ENCODE data around the gene KNSTRN.

The KNSTRN gene

DNA sequence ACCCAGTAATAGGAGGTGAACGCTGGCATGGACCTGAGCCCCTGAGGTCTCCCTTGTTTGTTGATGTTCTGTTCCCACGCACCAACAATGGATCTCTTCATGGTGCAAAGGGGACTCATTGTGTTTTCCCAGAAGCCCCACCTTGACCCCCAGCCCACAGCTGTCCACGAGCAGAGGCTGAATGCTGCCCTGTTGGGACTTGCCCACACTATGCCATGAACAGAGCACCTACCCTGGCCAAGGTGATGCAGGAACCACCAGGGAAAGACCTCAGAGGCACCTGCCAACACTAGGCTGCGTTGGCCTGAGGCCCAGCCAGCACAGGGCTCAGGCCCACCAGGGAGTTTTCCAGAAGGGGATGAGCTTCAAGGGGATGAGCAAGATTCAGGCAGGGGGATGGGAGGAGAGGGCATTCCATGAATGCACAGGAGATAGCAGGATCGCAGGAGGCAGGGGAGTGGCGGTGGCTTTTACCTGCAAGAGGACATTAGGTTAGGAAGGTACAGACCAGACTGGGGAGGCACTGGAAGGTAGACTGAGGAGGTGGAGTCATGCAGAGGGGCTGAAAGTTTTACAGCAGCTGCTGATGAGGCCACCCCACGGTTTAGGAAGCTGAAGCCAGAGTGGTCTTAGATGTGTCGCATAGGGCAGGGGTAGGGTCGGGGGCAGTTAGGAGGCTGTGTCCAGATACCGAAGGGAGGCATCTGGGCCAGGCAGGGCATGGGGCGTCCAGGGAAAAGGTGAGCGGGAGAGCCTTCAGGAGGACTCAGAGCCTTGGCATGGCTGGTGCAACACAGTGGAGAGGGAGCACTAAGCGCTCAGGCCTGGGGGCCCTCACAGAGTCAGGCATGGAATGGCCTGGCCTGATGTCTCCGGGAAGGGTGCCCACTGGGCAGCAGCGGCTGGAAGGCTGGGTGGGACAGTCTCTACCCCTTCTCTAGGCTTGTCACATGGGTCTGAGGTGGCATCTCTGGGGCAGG lies 35.7 kb upstream of the KNSTRN start:
- no peak for DNase-seq

- no peak for DNase-seq
Measured at GRCh38 chr15:40347559-40348473, 34.7 kb upstream of the KNSTRN start.

DNA sequence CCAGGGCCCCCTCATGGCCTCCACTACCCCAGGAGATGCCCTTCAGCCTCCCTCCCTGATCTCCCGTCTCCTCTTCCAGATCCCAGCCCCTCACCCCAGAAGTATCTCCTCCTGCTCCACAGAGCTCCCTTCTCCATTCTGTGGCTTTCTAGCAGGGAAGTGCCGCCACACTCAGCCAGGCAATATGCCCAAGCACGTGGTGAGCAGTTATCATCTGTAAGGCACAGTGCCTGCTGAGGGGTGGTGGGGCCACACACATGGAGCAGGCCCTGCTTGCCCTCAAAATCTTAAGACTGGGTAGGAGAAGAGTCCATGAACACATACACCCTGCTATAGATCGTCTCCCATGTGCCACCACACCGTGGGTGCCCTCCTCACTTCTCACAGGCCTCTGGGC lies 34.0 kb upstream of the KNSTRN start:
- DNase-seq: no peak

DNA sequence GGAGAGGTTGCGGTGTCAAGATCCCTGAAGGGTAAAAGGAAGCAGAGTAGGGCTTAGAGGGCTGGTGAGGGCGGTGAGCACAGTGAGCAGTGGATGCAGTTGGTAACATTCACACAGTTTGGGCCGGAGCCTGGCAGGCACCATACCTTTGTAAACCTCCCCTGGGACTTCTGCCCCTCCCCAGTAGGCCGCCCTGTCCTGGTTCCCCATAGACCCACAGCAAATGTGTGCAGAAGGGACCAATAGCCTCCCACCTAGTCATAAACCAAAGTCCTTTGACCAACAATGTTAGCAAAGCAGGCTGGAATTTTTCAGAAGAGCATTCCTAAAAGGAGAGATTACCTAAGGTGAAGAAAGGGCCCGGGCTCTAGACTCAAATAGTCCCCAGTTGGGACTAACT lies 33.4 kb upstream of the KNSTRN start:
- DNase-seq: no peak

DNA sequence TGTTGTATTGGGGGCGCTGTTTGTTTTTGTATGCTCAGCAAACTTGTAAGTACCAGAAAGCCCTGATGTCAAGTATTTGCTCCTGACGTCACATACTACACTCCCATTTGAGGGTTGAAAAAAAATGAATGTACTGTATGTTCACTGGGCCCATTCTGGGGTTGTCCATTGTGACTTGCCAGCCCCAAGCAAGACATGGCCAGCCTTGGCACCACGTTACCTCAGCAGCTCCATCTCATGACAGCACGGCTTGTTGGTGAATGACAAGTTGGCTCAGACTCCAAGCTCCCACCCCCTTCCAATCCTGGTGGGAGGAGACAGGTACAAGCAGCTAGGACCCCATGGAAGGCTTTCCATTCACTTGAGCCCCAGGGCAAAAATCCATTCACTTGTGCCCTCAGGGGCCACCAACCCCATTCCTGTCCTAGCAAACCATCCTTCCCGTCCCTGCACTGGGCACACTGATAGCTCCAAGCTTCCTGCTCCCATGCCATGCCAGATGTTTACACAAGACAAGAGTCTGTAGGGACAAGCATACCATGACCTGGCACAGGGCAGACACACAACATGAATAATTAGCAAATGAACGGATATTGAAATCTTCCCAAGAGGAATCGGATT lies 30.1 kb upstream of the KNSTRN start:
- DNase-seq: no peak

DNA sequence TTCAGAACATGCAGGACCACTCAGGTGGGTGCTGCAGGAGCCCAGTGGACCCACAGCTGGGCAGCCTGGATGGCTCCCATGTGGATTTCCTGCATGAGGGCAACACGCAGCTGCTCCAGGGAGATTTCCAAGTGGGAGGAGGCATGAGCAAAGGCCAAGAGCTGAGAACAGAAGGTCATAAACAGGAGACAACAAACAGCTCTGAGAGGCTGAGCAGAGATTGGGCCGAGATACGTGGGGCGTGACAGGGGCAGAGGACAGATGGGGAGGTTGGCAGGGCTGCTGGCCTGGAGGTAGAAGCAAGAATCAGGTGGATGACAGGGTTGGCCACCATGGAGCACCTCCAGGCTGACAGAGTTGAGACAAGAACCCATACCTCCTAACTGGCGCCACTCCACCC lies 28.8 kb upstream of the KNSTRN start:
- no peak for DNase-seq

GRCh38 chr15:40354408-40355171 lies 27.9 kb upstream of the KNSTRN start:
- DNase-seq: no peak

- no peak for DNase-seq
Measured at GRCh38 chr15:40355976-40356585, 26.4 kb upstream of the KNSTRN start.

DNA sequence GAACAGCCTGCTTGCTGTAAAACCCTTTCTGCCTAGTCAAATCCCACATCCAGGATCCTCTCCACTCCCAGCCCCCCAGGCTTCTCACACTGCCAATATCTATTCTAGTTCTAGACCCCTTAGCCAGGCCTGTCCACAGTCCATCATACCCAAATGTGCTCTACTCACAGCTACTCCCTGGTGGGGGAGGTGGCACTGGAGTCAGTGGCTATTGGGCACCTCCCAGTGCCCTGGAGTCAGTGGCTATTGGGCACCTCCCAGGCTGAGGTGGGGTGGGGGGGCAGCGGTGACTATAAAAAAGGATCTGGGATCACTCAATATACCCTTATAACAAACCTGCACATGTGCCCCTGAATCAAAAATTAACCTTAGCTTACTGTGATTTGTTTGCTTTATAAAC lies 25.3 kb upstream of the KNSTRN start:
- no peak for DNase-seq

- peak; percentile 82 for DNase-seq
Measured at GRCh38 chr15:40357723-40358470, 24.6 kb upstream of the KNSTRN start, which contains the start of gene DISP2. DISP2 (plus strand) TSS chr15:40358219; CDS start chr15:40358322, 103 bp downstream.

- no peak for DNase-seq
Measured at GRCh38 chr15:40358471-40359353, 23.8 kb upstream of the KNSTRN start.

- DNase-seq: no peak
Measured at GRCh38 chr15:40360015-40360414, 22.5 kb upstream of the KNSTRN start.

DNA sequence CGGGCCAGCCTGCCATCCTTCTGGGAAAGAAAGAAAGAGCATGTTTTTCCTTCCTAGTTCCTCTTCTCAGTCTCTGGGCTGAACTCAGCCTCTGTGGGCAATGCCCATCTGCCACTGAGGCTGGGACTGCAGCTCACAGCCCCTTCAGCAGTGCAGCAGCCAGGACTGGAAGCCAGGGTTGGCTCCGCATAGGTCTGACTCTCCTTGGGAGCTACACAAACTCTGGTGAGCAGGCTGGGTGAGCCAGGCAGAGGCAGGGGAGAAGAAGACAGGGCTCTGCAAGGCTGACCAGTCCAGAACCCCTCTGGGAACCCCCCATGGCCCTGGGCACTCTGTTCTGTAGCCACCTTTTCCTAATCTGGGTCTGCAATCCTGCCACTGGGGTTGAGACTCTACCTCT lies 20.9 kb upstream of the KNSTRN start:
- DNase-seq: no peak

GRCh38 chr15:40363611-40364010 lies 18.9 kb upstream of the KNSTRN start:
- no peak for DNase-seq

DNA sequence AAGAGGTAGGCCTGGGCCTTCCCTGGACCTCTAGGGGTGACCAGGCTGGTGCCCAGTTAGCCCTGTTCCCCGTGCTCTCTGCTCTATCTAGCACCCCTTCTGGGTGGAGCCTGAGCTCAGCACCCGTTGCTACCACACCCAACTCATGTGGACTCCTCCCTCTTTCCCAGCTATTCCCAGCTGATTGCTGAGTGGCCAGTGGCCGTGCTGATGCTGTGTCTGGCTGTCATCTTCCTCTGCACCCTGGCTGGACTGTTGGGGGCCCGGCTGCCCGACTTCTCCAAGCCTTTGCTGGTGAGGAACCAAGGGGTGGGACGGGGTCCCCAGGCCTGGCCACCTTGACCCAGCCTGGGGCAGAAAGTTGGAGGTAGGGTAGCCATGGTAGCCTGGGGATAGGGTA lies 18.3 kb upstream of the KNSTRN start:
- no peak for DNase-seq

DNA sequence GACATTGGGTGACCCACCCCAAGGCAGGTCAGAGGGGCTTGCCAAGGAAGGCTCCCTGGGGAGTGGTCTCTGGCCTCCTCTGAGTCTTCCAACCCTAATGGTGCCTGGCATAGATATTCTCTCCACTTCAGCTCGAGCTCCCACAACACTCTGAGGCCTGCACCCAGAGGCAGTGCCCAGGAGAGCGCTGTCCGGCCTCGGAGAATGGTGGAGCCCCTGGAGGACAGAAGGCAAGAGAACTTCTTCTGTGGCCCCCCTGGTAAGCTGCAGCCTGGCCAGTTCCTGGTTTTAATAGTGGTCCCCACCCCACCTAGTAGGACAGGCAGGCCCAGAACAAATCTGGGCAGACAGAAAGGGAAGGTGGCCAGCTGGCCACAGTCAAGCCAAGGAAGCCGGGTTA lies 17.5 kb upstream of the KNSTRN start:
- DNase-seq: no peak

- DNase-seq: no peak
Measured at GRCh38 chr15:40365624-40366456, 16.7 kb upstream of the KNSTRN start.

- DNase-seq: no peak
Measured at GRCh38 chr15:40366457-40367370, 15.8 kb upstream of the KNSTRN start.
